Mesenteric fat pad (tissue), 1 donor: ENCODE results near the gene SMCO3. TPM values are rescaled to one million over a fixed set of nuclear protein-coding genes. Genes with fewer than 3 reads are reported as not detected.

Experiments used
- total RNA-seq: library from RNA; stranded (reverse); fragmentation: NEBNext Ultra II Directional; extraction: Animal tissue kit (Norgen Biotek cat#: 25700); gene quantifications from one replicate; pipeline ENCODE4 v1.2.1, GENCODE V29; 2021
- donor health status: DM: yes; HTN: yes; CAD: no.

The SMCO3 gene
- total RNA-seq, 1 donor from 2014 or later, result not detected

Other genes starting within 250 kb of the SMCO3 start
- 35.7 TPM for gene PLBD1, start 246.3 kb downstream of the SMCO3 start, total RNA-seq
- gene GUCY2C, start 117.6 kb downstream of the SMCO3 start, total RNA-seq, result not detected
- gene WBP11, start 10.7 kb downstream of the SMCO3 start, total RNA-seq, result 45.4 TPM
- gene C12orf60, start 10.5 kb downstream of the SMCO3 start, total RNA-seq, result 0.51 TPM
- 1.6 TPM for gene ART4, start 29.3 kb upstream of the SMCO3 start, total RNA-seq
- gene MGP, start 71.7 kb upstream of the SMCO3 start, total RNA-seq, result 2,401 TPM
- gene ERP27, start 124.4 kb upstream of the SMCO3 start, total RNA-seq, result 0.87 TPM
- gene ARHGDIB, start 147.4 kb upstream of the SMCO3 start, total RNA-seq, result 136 TPM
- gene PDE6H, start 158.9 kb upstream of the SMCO3 start, total RNA-seq, result not detected